ENCODE results near the gene ACO2. TPM values are rescaled to one million over a fixed set of nuclear protein-coding genes. Genes with fewer than 3 reads are reported as not detected.

ACO2 gene
- 10 to 100 TPM; 72.3 to 86.4 TPM for total RNA-seq

GRCh38 chr22:41468381-41469217 lies at the start of gene ACO2, which contains the start of gene PHF5A:
TSS of gene ACO2 (plus strand) at chr22:41469117. CDS start at chr22:41469147, 30 bp downstream.
TSS of gene PHF5A (minus strand) at chr22:41468692. CDS start at chr22:41468653, 39 bp downstream.

DNA sequence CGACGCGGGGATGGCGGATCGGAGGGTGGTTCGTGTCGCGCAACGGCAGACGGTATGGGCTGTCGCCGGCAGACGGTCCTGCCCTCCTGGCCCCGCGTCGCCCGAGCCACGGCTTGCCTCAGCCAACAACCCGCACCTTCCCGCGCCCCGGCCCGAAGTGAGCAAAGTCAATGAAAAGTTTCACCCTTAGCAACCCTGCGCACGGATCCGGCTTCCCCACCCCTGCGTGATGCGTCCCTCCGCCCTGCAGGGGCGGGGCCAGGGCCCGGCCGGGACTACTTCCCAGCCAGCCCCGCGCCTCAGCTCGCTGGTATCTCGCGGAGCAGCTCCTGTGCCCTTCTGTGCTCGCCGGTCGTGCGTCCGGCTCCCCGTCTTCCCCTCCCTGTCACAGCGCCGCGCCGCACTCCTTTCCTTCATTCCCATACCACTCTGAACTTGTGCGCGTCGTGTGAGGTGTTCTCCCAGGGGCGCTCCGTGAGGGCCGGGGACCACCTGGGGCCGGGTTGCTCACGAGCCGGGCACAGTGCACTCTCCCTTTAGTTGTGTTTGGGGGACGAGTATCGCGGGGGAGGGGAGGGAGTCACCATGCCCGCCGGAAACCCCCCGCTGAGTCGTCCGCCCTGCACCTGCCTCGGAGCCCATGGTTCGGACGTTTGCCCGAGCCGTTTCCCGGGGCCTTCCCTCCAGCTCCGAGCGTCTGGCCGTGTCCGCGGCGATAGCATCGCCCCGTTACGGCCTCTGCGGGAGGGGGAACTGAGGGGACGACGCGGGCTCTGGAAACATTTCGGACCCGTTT lies 22.1 kb upstream of the ACO2 start, which contains the start of gene TOB2:
TSS of gene TOB2 (minus strand) at position 163 of the 796 bp plus-strand sequence. CDS start 9,456 bp downstream, outside the sequence.

GRCh38 chr22:41543854-41544670 lies 75.1 kb downstream of the ACO2 start, which contains the start of gene POLR3H:
TSS of gene POLR3H (minus strand) at chr22:41544470. CDS start at chr22:41544101, 369 bp downstream.

Other genes with a start within 250 kb of the ACO2 start
- under 1 TPM; 0.33 to 0.34 TPM for gene CHADL, start 228.2 kb upstream of the ACO2 start, total RNA-seq
- 10 to 100 TPM; 49.6 to 95.2 TPM for gene RANGAP1, start 182.9 kb upstream of the ACO2 start, total RNA-seq
- gene ZC3H7B, start 167.6 kb upstream of the ACO2 start, total RNA-seq = 10 to 100 TPM; 37.2 to 41.3 TPM
- gene TEF, start 87.2 kb upstream of the ACO2 start, total RNA-seq = 1 to 10 TPM; 3.0 to 3.8 TPM
- gene TOB2, start 22.3 kb upstream of the ACO2 start, total RNA-seq = 10 to 100 TPM; 15.5 to 17.0 TPM
- 10 to 100 TPM; 23.1 to 51.0 TPM for gene PHF5A, start 425 bp upstream of the ACO2 start, total RNA-seq
- gene POLR3H, start 75.4 kb downstream of the ACO2 start, total RNA-seq = 10 to 100 TPM; 18.2 to 33.0 TPM
- not detected for gene CSDC2, start 91.9 kb downstream of the ACO2 start, total RNA-seq
- 10 to 100 TPM; 13.4 to 14.3 TPM for gene PMM1, start 120.7 kb downstream of the ACO2 start, total RNA-seq
- 10 to 100 TPM; 15.8 to 22.3 TPM for gene DESI1, start 151.9 kb downstream of the ACO2 start, total RNA-seq
- gene XRCC6, start 152.2 kb downstream of the ACO2 start, total RNA-seq = 100 to 1,000 TPM; 229 to 327 TPM
- gene SNU13, start 219.8 kb downstream of the ACO2 start, total RNA-seq = 100 to 1,000 TPM in 1 of 2 donors, 10 to 100 TPM in 1; 76.7 to 111 TPM
- gene MEI1, start 230.4 kb downstream of the ACO2 start, total RNA-seq = under 1 TPM in 1 of 2 donors, not detected in 1; 0.67 TPM